Mucosa of descending colon (tissue), 3 donors: ENCODE data around the gene IER2. TPM values are rescaled to one million over a fixed set of nuclear protein-coding genes. Genes with fewer than 3 reads are reported as not detected.
A peak's percentile ranks its signal among the peaks of the same experiment; 100 is the strongest.

ENCODE experiments used
- ATAC-seq: fragments of 200-7000 bp; cut with Tn5 transposase; one replicate; pipeline ENCODE4 v1.9.1; 2020; ENCODE audit warnings: mild to moderate bottlenecking, moderate library complexity
- DNase-seq, 3 donors: peaks; one replicate each; pipeline ENCODE4 v3.0.0-alpha.2; 2020
- H3K36me3 ChIP-seq: fragments of 200-600 bp; one replicate; pipeline ENCODE4 v1.8.0; 2021; ENCODE audit warnings: low read depth, mild to moderate bottlenecking
- H3K4me1 ChIP-seq: fragments of 200-600 bp; one replicate; pipeline ENCODE4 v1.8.0; 2021; ENCODE audit warnings: low read depth, mild to moderate bottlenecking
- H3K4me3 ChIP-seq: fragments of 200-600 bp; one replicate; pipeline ENCODE4 v1.8.0; 2021; ENCODE audit warnings: mild to moderate bottlenecking
- H3K9me3 ChIP-seq: fragments of 200-600 bp; one replicate; pipeline ENCODE4 v1.8.0; 2021; ENCODE audit warnings: mild to moderate bottlenecking
- intact Hi-C, 2 donors: fragments of 100-400 bp; cut with DNase I in 1 of 2; cut with micrococcal nuclease in 1 of 2; formaldehyde crosslinking; loops; one replicate each; pipeline versions ENCODE4 v1.11.0 to v1.11.1; 2022; cut with DNase I, micrococcal nuclease
- total RNA-seq, 3 donors: library from RNA; stranded (reverse); fragmentation: NEBNext Ultra II Directional in 2 of 3; extraction: Animal tissue kit (Norgen Biotek cat#: 25700) in 2 of 3; gene quantifications; one replicate each; pipeline versions ENCODE4 v1.2.1 to v1.2.4, GENCODE V29; 2021 to 2023
- TF ChIP-seq, protein P1 (sequence below): fragments of 200-600 bp; IDR thresholded peaks from one replicate; pipeline ENCODE4 v1.8.0; 2022; ENCODE audit warnings: antibody characterized with exemption, mild to moderate bottlenecking
- donor health status: DM: no; HTN: no; CAD: no; lungs with moderate emphysema.
- donor health status: DM: no; HTN: no; CAD: no.
- donor health status: DM: no; HTN: yes; CAD: no.

The IER2 gene
- total RNA-seq, 3 donors from 2014 or later = 101 to 117 (median 112) TPM

GRCh38 chr19:13117176-13117771, 32.9 kb upstream of the IER2 start:
- TF ChIP-seq, protein P1, sequence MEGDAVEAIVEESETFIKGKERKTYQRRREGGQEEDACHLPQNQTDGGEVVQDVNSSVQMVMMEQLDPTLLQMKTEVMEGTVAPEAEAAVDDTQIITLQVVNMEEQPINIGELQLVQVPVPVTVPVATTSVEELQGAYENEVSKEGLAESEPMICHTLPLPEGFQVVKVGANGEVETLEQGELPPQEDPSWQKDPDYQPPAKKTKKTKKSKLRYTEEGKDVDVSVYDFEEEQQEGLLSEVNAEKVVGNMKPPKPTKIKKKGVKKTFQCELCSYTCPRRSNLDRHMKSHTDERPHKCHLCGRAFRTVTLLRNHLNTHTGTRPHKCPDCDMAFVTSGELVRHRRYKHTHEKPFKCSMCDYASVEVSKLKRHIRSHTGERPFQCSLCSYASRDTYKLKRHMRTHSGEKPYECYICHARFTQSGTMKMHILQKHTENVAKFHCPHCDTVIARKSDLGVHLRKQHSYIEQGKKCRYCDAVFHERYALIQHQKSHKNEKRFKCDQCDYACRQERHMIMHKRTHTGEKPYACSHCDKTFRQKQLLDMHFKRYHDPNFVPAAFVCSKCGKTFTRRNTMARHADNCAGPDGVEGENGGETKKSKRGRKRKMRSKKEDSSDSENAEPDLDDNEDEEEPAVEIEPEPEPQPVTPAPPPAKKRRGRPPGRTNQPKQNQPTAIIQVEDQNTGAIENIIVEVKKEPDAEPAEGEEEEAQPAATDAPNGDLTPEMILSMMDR = no peak
- DNase-seq (peak in 1 of 3 donors; percentile 42), ATAC-seq (peak; percentile 11)
- intact Hi-C loops = no loop called here
- H3K36me3 ChIP-seq = no peaks in the 10 kb centered on the region
- H3K4me3 ChIP-seq = peak overlapping the region; percentile 75
- no peaks in the 10 kb centered on the region for H3K9me3 ChIP-seq
- H3K4me1 ChIP-seq = peaks cover 23% of the 10 kb centered on the region

DNA sequence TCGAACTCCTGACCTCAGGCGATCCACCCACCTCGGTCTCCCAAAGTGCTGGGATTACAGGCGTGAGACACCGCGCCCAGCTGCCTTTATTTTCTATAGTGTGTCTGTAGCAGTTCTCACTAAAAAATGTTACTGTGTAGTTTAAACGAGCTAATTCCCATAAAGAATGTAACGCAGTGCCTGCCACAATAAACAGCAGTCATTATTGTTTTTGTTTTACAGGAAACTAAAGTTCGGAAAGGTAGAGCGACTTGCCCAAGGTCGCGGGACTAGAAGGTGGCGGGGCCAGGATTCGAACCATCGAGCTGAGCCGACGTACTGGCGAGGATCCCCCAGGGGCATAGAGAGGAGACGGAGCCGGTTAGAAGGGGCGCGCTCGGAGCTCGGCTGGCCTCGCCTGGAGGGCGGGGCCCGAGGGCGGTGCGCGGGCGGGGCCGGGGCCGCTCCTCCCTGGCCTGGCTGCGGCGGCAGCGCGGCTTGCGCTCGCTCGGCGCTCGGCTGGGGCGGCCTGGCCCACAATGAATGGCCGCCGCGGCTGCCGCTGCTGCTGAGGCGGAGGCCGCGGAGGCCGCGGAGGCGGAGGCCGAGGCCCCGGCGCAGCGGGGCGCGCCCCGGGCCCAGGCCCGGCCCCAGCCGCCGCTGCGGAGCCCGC, 32.3 kb upstream of the IER2 start, which contains the start of gene NACC1:
TSS of gene NACC1 (plus strand) at position 493 of the 652 bp plus-strand sequence. CDS start 16,944 bp downstream, outside the sequence.
- peak; percentile 93 for ATAC-seq
- H3K36me3 ChIP-seq = no peaks in the 10 kb centered on the region
- no peaks in the 10 kb centered on the region for H3K9me3 ChIP-seq
- peaks cover 23% of the 10 kb centered on the region for H3K4me1 ChIP-seq
- intact Hi-C loops = no loop called here
- TF ChIP-seq, protein P1 = no peak
- peak within 1 kb of the TSS; percentile 91 for H3K4me3 ChIP-seq
- DNase-seq = peak; percentile 91 to 94 (median 93)

DNA sequence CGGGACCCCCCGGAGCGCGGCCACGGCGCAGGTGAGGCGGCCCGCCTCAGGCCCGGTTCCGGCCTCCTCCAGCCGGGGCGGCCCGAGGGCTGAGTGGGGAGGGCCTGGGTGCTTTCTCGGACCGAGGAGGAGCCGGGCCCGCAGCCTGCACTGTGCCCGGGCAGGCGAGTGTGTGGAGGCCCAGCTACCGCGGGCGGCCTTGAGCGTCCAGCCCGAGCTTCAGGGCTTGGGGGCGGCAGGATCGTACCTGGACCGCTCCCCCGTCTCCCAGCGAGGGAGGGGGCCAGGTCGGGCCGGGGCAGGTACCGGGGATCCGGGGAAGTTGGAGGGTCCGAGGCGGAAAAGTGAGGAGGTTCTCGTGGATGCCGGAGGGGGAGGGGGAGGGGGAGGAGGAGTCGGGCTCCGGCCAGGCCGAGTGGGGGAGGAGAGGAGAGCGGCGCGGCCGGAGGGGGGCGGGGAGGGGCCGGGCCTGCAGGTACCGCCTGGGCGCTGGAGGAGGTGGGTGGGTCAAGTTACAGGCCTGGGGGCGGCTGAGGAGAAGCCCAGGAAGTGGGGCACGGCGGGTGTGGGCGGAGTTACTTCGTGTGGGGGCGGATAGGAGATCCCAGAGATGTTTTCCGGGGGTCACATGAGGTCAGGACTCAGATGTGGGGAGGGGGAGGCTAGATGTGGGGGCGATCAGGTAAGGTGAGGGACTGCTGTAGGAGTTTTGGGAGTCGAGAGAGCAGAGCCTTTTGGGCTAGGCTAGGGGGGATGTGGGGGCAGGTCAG, 31.6 kb upstream of the IER2 start:
- Histone ChIP-seq H3K36me3 (no peaks in the 10 kb centered on the region), H3K4me1 (peaks cover 23% of the 10 kb centered on the region), H3K4me3 (peak overlapping the region; percentile 91), H3K9me3 (no peaks in the 10 kb centered on the region)
- DNase-seq = peak; percentile 62 to 88 (median 75)
- peak; percentile 8 for ATAC-seq
- intact Hi-C loops = no loop called here
- TF ChIP-seq, protein P1 = no peak

DNA sequence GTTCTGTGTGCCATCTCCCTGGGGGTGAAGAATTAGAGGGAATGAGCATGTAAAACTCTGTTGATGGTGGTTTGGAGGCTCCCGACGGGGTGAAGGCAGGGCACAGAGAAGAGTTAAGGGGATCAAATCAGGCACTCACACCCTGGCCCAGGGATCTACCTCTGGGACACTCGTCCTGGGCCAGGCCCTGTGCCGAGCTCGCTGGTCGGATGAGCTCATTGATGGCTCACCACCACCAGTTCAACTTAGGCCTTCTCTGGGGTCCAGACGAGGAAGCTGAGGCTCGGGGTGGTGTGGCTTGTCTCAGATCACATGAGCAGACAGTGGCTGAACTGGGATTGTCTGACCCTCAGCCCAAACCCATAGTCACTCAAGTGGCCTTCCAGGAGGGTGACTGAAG, 30.6 kb upstream of the IER2 start:
- TF ChIP-seq, protein P1 = no peak
- ATAC-seq (no peak), DNase-seq (no peak)
- H3K36me3 ChIP-seq = no peaks in the 10 kb centered on the region
- intact Hi-C loops = no loop called here
- H3K9me3 ChIP-seq = no peaks in the 10 kb centered on the region
- no peak overlapping the region for H3K4me3 ChIP-seq
- peaks cover 23% of the 10 kb centered on the region for H3K4me1 ChIP-seq

GRCh38 chr19:13120031-13120430, 30.2 kb upstream of the IER2 start:
- H3K4me3 ChIP-seq = no peak overlapping the region
- intact Hi-C loops = no loop called here
- H3K4me1 ChIP-seq = peaks cover 23% of the 10 kb centered on the region
- H3K36me3 ChIP-seq = no peaks in the 10 kb centered on the region
- no peaks in the 10 kb centered on the region for H3K9me3 ChIP-seq
- TF ChIP-seq, protein P1 = no peak
- ATAC-seq = no peak
- no peak for DNase-seq
